Lung microvascular endothelial cell (primary cell): ENCODE data around the gene SUSD2. TPM values are rescaled to one million over a fixed set of nuclear protein-coding genes. Genes with fewer than 3 reads are reported as not detected.
A peak's percentile ranks its signal among the peaks of the same experiment; 100 is the strongest.
"Not testable (repeated sequence)": the region's sequence is repeated elsewhere in the genome, so short reads cannot be mapped to it uniquely, and the experiment has no call there.

Experiments used
- DNase-seq, 2 donors: peaks; one replicate each; pipeline versions ENCODE4 v3.0.0 to v3.0.0-alpha.2; 2010; ENCODE audit warnings: low read depth in 2 of 2
- total RNA-seq: library from RNA; depleted of rRNA; stranded (reverse); fragments of >200 nt; gene quantifications from 2 replicates; pipeline ENCODE4 v1.2.1, GENCODE V29; 2014

SUSD2 gene
- total RNA-seq, 1 donor from 2014 or later, result 0.20 TPM

DNA sequence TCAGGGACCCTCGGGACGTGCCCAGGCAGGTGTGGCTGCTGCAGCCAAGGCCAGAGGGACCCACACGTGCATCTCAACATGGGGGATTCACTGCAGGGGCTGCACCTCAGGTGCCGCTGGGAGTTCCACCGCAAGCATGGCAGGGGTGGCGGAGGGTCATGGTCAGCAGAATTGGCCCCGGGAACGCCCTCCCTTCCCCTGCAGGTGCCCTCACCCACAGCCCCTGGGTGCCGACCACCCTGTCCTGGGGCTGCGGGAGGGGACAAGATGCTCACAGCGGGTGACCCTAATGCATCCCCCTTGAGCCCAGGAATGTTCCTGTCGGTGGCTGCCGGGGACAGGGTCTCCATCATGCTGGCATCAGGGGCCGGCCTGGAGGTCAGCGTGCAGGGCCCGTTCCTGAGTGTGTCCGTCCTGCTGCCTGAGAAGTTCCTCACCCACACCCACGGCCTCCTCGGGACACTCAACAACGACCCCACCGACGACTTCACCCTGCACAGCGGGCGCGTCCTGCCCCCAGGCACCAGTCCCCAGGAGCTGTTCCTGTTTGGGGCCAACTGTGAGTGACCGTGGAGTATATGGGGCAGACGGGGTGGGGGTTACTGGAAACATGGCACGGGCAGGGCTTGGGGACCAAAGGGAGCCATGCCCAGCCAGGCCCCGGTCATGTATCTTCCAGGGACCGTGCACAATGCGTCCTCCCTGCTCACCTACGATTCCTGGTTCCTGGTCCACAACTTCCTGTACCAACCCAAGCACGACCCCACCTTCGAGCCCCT is 5.8 kb downstream of the SUSD2 start:
- no peak for DNase-seq

GRCh38 chr22:24187731-24188644 is 6.7 kb downstream of the SUSD2 start:
- no peak for DNase-seq

DNA sequence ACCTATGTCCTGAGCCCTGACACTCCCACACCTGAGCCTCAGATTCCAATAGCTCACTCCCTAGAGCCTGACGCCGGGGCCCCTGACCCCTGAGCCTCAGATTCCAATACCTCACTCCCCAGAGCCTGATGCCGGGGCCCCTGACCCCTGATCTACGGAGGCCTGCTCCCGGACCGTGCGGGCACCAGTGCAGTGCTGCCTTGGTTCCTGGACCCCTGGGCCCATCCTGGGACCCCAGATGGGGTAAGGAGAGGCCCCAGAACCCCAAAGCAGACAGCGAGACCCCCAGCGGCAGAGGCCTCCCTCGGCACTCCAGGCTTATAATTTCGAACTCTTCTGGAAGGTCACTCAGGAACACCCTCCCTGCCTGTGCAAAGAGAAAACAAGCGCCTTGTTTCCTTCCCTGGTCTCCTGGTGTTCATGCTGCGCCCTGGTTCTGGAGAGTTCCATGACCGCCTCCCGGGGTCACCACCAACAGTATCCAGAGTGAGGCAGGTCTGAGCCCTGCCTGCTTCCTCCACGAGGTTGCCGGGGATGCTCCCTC is 7.5 kb downstream of the SUSD2 start:
- DNase-seq, result no peak

DNA sequence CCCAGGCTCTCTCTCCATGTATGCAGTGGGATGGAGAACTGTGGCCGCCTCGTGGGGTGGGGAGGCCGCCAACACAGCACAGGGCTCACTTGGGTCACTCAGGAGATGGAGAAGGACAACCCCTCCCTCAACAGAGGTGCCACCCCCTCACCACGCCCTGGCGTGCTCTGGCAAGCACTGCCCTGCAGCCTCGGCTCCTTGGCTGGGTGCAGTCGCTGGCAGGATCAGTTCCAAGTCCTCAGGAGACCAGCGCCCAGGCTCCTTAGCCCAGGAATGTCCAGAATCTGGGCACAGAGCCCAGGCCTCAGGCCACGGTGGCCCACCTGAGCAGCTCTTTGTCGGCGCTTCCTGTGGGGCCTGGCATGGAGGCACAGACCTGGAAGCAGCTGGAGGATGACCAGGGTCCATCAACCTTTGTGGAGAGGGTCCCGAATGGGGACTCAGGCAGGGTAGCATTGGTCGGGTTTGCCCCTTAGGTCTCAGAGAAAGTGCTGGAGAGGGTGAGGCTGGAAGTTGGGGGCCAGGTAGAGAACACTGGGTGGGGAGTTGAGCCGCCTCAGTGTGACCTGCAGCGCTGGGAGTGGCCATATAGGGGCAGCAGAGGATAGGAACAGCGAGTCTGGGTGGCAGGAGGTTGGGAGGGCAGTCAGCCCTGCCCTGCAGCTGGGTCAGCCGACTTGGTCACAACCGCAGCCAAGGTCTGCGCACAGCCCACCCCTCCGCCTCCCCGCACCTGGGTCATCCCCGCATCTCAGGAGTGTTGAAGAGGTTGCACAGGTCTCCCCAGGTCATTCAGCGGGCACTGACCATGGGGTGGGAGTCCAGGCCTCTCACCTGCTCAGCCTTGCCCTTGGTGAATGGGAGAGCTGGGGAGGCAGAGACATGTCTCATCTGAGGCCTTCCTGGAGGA is 8.2 kb downstream of the SUSD2 start:
- DNase-seq, result peak; percentile 66 to 76

DNA sequence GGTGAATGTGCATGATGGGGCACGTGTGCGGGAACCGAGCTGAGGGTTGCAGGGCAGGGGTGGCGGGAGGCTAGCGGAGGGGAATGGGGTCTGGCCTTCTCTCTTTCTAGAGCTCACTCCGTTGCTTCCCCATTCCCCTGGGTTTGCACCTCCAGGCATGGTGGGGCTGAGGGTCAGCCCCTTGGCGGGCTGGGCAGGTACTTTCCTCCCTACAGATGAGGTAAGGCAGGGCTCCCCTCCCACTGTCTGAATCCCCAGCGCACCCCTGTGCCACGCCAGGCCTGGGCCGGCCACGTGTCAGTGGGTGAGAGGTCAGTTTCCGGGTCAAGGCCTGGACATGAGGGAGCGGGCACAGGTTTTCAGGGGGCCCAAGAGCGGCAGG is 8.9 kb downstream of the SUSD2 start:
- no peak for DNase-seq

- no peak for DNase-seq
Measured at GRCh38 chr22:24190596-24191208, 9.4 kb downstream of the SUSD2 start.

GRCh38 chr22:24191381-24191841 is 10.1 kb downstream of the SUSD2 start:
- no peak for DNase-seq

DNA sequence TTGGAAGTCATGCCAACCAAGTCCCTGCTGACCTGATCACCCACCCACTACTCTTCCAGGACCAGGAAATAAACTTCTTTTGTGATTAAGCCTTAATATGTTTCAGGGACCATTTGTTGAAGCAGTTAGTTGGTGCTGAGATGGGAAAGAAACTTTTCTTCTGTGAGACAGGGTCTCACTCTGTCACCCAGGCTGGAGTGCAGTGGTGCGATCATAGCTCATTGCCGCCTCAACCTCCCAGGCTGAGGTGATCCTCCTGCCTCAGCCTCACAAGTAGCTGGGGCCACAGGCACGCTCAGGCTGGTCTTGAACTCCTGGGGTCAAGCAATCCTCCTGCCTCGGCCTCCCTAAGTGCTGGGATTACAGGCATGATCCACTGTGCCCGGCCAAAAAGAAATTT is 10.6 kb downstream of the SUSD2 start:
- no peak for DNase-seq

DNA sequence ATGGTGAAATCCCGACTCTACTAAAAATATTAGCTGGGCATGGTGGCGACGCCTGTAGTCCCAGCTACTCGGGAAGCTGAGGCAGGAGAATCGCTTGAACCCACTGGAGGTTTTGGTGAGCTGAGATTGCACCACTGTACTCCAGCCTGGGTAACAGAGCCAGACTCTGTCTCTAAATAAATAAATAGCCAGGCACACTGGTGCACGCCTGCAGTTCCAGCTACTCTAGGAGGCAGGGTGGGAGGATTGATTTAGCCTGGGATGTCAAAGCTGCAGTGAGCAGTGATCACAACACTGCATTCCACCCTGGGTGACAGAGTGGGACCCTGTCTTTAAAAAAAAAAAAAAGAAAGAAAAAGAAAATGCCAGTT is 17.4 kb downstream of the SUSD2 start:
- no peak for DNase-seq

GRCh38 chr22:24200619-24201212 is 19.4 kb downstream of the SUSD2 start:
- DNase-seq, result peak; percentile 54 to 92

DNA sequence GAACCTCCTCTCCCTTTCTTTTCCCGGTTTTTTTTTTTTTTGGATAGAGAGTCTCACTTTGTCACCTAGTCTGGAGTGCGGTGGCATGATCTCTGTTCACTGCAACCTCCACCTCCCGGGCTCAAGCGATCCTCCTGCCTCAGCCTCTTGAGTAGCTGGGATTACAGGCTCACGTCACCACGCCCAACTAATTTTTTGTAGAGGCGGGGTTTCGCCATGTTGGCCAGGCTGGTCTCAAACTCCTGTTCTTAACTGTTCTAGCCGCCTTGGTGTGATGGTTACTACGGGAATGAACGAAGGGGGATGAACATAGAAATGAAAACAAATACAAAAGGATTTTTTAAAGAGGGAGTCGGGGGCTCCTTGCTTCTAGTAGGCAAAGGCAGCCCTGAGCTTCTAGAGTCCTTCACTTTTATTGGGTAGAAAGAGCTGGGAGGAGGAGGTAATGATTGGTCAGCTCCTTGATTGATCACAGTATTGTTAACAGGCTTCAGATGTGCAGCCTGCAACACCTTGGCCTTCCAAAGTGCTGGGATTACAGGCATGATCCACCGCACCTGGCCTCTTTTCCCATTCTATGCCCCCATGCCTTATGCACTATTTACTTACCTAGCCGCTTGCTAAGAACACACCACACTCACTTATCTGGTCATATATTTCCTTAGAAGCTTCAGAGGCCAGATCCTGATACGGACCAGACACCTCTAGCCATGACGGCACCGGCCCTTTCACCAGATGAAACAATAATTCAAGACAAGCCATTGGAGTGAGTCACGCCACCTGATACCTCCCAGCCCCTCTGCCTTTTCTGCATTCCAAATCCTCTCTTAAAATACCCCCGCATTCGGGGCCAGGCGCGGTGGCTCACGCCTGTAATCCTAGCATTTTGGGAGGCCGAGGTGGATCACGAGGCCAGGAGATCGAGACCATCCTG is 20.7 kb downstream of the SUSD2 start:
- DNase-seq, result no peak

- not testable (repeated sequence) for DNase-seq
Measured at GRCh38 chr22:24203856-24204255, 22.6 kb downstream of the SUSD2 start.

GRCh38 chr22:24205438-24206195 is 24.3 kb downstream of the SUSD2 start:
- DNase-seq, result no peak

- DNase-seq, result peak in 1 of 2 donors; percentile 22
Measured at GRCh38 chr22:24206460-24207263, 25.4 kb downstream of the SUSD2 start.

GRCh38 chr22:24207264-24208011 is 26.2 kb downstream of the SUSD2 start:
- DNase-seq, result peak in 1 of 2 donors; percentile 66

GRCh38 chr22:24208012-24208749 is 26.9 kb downstream of the SUSD2 start:
- peak; percentile 92 to 98 for DNase-seq
